Type B pancreatic cell (in vitro differentiated cells): ENCODE data around the gene GPSM3. TPM values are rescaled to one million over a fixed set of nuclear protein-coding genes. Genes with fewer than 3 reads are reported as not detected.
A peak's percentile ranks its signal among the peaks of the same experiment; 100 is the strongest.
"Not testable (repeated sequence)": the region's sequence is repeated elsewhere in the genome, so short reads cannot be mapped to it uniquely, and the experiment has no call there.

Experiments used
- DNase-seq: peaks from one replicate; pipeline ENCODE4 v3.0.0; 2021; ENCODE audit warnings: mixed read lengths; ENCODE audit not compliant: unreplicated experiment; ENCODE audit errors: extremely low spot score
- H3K27ac Mint-ChIP-seq: 2 replicates; pipeline ENCODE4 v1.8.0; 2021; ENCODE audit warnings: mild to moderate bottlenecking, mixed read lengths
- H3K27me3 Mint-ChIP-seq: 2 replicates; pipeline ENCODE4 v1.8.0; 2021; ENCODE audit warnings: mixed read lengths
- H3K36me3 Mint-ChIP-seq: 2 replicates; pipeline ENCODE4 v1.8.0; 2021; ENCODE audit warnings: mixed read lengths
- H3K4me1 Mint-ChIP-seq: one replicate; pipeline ENCODE4 v1.8.0; 2021; ENCODE audit warnings: mixed read lengths; ENCODE audit not compliant: unreplicated experiment
- H3K4me3 Mint-ChIP-seq: 2 replicates; pipeline ENCODE4 v1.8.0; 2021; ENCODE audit warnings: mild to moderate bottlenecking, mixed read lengths
- H3K9me3 Mint-ChIP-seq: 2 replicates; pipeline ENCODE4 v1.8.0; 2021; ENCODE audit warnings: mixed read lengths
- CTCF ChIP-seq: fragments of 200-600 bp; sonication (generic); conservative IDR thresholded peaks from 2 replicates; pipeline ENCODE4 v1.5.0; 2021; ENCODE audit warnings: antibody characterized with exemption, mild to moderate bottlenecking
- total RNA-seq: library from RNA; stranded (reverse); gene quantifications from 2 replicates; pipeline ENCODE4 v1.2.1, GENCODE V29; 2021; ENCODE audit warnings: low replicate concordance

The GPSM3 gene
- total RNA-seq, 1 donor from 2014 or later, result 3.3 TPM

GRCh38 chr6:32190911-32191677 is 1.3 kb downstream of the GPSM3 start:
- H3K36me3 Mint-ChIP-seq, result peaks cover 11% of the 10 kb centered on the region
- no peak for DNase-seq
- H3K27ac Mint-ChIP-seq, result peak overlapping the region; percentile 77
- H3K4me3 Mint-ChIP-seq, result peak overlapping the region; percentile 34
- peaks cover 50% of the 10 kb centered on the region for H3K4me1 Mint-ChIP-seq
- no peaks in the 10 kb centered on the region for H3K9me3 Mint-ChIP-seq
- no peak for TF ChIP-seq CTCF
- H3K27me3 Mint-ChIP-seq, result no peaks in the 10 kb centered on the region

- peak within 1 kb of the TSS; percentile 94 for H3K27ac Mint-ChIP-seq
- peak within 1 kb of the TSS; percentile 96 for H3K4me3 Mint-ChIP-seq
- H3K36me3 Mint-ChIP-seq, result peaks cover 16% of the 10 kb centered on the region
- no peak for TF ChIP-seq CTCF
- peak; percentile 79 for DNase-seq
- no peaks in the 10 kb centered on the region for H3K9me3 Mint-ChIP-seq
- no peaks in the 10 kb centered on the region for H3K27me3 Mint-ChIP-seq
- peaks cover 54% of the 10 kb centered on the region for H3K4me1 Mint-ChIP-seq
Observed at GRCh38 chr6:32190054-32190851, 2.2 kb downstream of the GPSM3 start, which contains the start of gene PBX2. Gene PBX2 (minus strand): TSS chr6:32190202. CDS start chr6:32189915, 287 bp downstream.

- H3K27ac Mint-ChIP-seq, result peak overlapping the region; percentile 94
- no peaks in the 10 kb centered on the region for H3K9me3 Mint-ChIP-seq
- DNase-seq, result peak; percentile 67
- peaks cover 16% of the 10 kb centered on the region for H3K36me3 Mint-ChIP-seq
- no peak for TF ChIP-seq CTCF
- H3K4me3 Mint-ChIP-seq, result peak overlapping the region; percentile 96
- peaks cover 49% of the 10 kb centered on the region for H3K4me1 Mint-ChIP-seq
- no peaks in the 10 kb centered on the region for H3K27me3 Mint-ChIP-seq
Observed at GRCh38 chr6:32189742-32190053, 2.7 kb downstream of the GPSM3 start.

- TF ChIP-seq CTCF, result no peak
Observed at GRCh38 chr6:32189069-32189741, 3.2 kb downstream of the GPSM3 start.

GRCh38 chr6:32188381-32189068 is 3.9 kb downstream of the GPSM3 start:
- Mint-ChIP-seq H3K27ac (peak overlapping the region; percentile 94), H3K27me3 (no peaks in the 10 kb centered on the region), H3K9me3 (no peaks in the 10 kb centered on the region), H3K4me1 (peaks cover 38% of the 10 kb centered on the region), H3K36me3 (peaks cover 16% of the 10 kb centered on the region), H3K4me3 (peak overlapping the region; percentile 96)
- DNase-seq, result no peak
- no peak for TF ChIP-seq CTCF

More at GRCh38 chr6:32189069-32189741, 3.2 kb downstream of the GPSM3 start:
- Mint-ChIP-seq H3K4me1 (peaks cover 45% of the 10 kb centered on the region), H3K36me3 (peaks cover 16% of the 10 kb centered on the region), H3K27ac (peak overlapping the region; percentile 94), H3K9me3 (no peaks in the 10 kb centered on the region), H3K27me3 (no peaks in the 10 kb centered on the region), H3K4me3 (peak overlapping the region; percentile 96)
- DNase-seq, result no peak

GRCh38 chr6:32187725-32188380 is 4.6 kb downstream of the GPSM3 start:
- H3K9me3 Mint-ChIP-seq, H3K27me3 Mint-ChIP-seq, DNase-seq: not testable (repeated sequence)
- peaks cover 38% of the 10 kb centered on the region for H3K4me1 Mint-ChIP-seq
- peaks cover 16% of the 10 kb centered on the region for H3K36me3 Mint-ChIP-seq
- peak overlapping the region; percentile 94 for H3K27ac Mint-ChIP-seq
- H3K4me3 Mint-ChIP-seq, result peak overlapping the region; percentile 96
